Fibroblast of the conjunctiva (primary cell): ENCODE data around the gene ABCB10.

Source experiments
- DNase-seq: peaks from one replicate; pipeline ENCODE4 v3.0.0-alpha.2; 2010; ENCODE audit warnings: low read depth

ABCB10 gene

DNA sequence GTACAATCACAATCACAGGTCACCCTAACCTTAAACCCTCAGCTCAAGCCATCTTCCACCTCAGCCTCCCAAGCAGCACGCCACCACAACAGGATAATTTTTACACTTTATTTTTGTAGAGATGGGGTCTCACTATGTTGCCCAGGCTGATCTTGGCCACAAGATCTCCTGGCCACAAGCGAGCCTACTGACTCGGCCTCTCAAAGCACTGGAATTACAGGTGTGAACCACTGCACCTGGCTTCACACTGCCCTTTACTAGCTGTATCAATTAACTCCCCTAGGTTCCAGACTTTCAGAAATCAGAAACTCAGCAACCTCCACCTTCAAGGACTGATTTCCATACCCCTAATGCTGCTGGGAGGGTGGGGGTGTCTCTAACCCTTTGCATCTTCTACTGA is 87.3 kb downstream of the ABCB10 start:
- no peak for DNase-seq

DNA sequence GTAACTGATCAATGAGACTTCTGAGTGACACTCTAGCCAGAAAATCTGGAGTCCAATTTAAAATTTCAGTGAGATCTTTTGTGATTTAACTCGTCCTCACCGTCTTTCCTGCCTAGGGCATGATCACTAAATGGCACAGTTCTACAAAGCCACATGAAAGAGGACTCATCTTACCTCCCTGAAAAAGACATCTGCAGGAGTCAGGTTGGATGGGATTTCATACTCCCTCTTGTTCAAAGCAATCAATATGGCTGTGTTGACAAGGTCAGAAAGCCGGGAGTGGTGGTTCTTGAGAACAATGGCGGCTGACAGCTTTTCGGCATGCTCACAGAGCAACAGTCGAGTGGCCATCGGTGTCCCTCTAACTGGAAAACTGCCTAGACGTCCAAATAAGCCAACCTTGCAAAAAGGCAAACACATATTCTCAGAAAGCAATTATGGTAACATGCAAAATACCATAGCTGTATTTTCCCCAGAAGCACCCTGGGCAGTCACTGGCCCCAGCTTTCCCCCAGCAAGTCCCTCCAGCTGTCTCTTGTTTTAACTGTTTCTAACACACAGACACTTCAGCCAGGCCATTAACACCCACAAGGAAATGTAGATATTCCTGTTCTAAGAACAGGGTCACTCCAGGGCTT is 88.0 kb downstream of the ABCB10 start:
- DNase-seq, result no peak

DNA sequence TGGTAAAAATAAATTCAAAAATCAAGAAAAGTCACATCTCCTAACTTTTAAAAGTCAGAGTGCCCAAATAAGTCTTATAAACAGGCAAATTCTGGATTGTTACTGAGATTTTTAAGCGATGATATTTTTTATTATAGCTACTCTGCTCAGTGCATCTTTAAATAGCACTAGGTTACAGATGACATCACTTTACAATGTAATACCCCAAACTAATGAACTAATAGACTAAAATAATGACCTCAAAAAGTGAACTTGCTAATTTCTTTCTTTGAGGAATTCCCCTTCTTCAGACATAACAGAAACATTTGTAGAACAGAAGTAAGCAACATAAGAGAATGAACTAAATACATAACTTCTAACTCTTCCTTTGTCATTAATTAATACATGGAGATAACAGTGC is 91.6 kb downstream of the ABCB10 start:
- no peak for DNase-seq
